Measurements from ENCODE around the gene RBBP8.

Gene RBBP8

GRCh38 chr18:22983175-22983574 is 50.0 kb downstream of the RBBP8 start:
- Histone ChIP-seq H3K27ac (no peak overlapping the region), H3K4me1 (ENCODE audit: control insufficient read depth in 1 of 2, insufficient read depth in 1 of 2, low read depth in 1 of 2, low read length in 1 of 2) (no peaks in the 10 kb centered on the region), H3K36me3 (peaks cover 26% of the 10 kb centered on the region), H3K9me3 (no peaks in the 10 kb centered on the region), H3K4me3 (ENCODE audit: low read depth in 1 of 2, low read length in 1 of 2) (no peak overlapping the region), H3K27me3 (no peaks in the 10 kb centered on the region)
- no peak for TF ChIP-seq CTCF (IDR thresholded peaks at IDR 0.05)

GRCh38 chr18:22985250-22985649 is 52.1 kb downstream of the RBBP8 start:
- Histone ChIP-seq H3K9me3 (no peaks in the 10 kb centered on the region), H3K4me1 (ENCODE audit: control insufficient read depth in 1 of 2, insufficient read depth in 1 of 2, low read depth in 1 of 2, low read length in 1 of 2) (no peaks in the 10 kb centered on the region), H3K27ac (no peak overlapping the region), H3K27me3 (no peaks in the 10 kb centered on the region), H3K36me3 (peaks cover 29% of the 10 kb centered on the region), H3K4me3 (ENCODE audit: low read depth in 1 of 2, low read length in 1 of 2) (no peak overlapping the region)
- no peak for TF ChIP-seq CTCF (IDR thresholded peaks at IDR 0.05)

GRCh38 chr18:22987547-22988189 is 54.5 kb downstream of the RBBP8 start:
- Histone ChIP-seq H3K27me3 (no peaks in the 10 kb centered on the region), H3K4me3 (ENCODE audit: low read depth in 1 of 2, low read length in 1 of 2) (no peak overlapping the region), H3K27ac (no peak overlapping the region), H3K9me3 (no peaks in the 10 kb centered on the region), H3K36me3 (peaks cover 34% of the 10 kb centered on the region), H3K4me1 (ENCODE audit: control insufficient read depth in 1 of 2, insufficient read depth in 1 of 2, low read depth in 1 of 2, low read length in 1 of 2) (no peaks in the 10 kb centered on the region)
- TF ChIP-seq CTCF (IDR thresholded peaks at IDR 0.05): no peak

- Histone ChIP-seq H3K4me1 (ENCODE audit: control insufficient read depth in 1 of 2, insufficient read depth in 1 of 2, low read depth in 1 of 2, low read length in 1 of 2) (no peaks in the 10 kb centered on the region), H3K4me3 (ENCODE audit: low read depth in 1 of 2, low read length in 1 of 2) (no peak overlapping the region), H3K9me3 (no peaks in the 10 kb centered on the region), H3K27me3 (no peaks in the 10 kb centered on the region), H3K36me3 (peaks cover 34% of the 10 kb centered on the region), H3K27ac (no peak overlapping the region)
- no peak for TF ChIP-seq CTCF (IDR thresholded peaks at IDR 0.05)
These were observed 55.1 kb downstream of the RBBP8 start for GRCh38 chr18:22988208-22988607.

GRCh38 chr18:22998344-22998743 is 65.2 kb downstream of the RBBP8 start:
- H3K36me3 ChIP-seq: peaks cover 24% of the 10 kb centered on the region
- TF ChIP-seq CTCF (IDR thresholded peaks at IDR 0.05): no peak

More at GRCh38 chr18:22998344-22998743, 65.2 kb downstream of the RBBP8 start:
- Histone ChIP-seq H3K4me3 (ENCODE audit: low read depth in 1 of 2, low read length in 1 of 2) (no peak overlapping the region), H3K27ac (no peak overlapping the region), H3K4me1 (ENCODE audit: control insufficient read depth in 1 of 2, insufficient read depth in 1 of 2, low read depth in 1 of 2, low read length in 1 of 2) (no peaks in the 10 kb centered on the region), H3K9me3 (no peaks in the 10 kb centered on the region), H3K27me3 (no peaks in the 10 kb centered on the region)

Measured in neutrophil (primary cell).